CD1c-positive myeloid dendritic cell (primary cell): ENCODE data around the gene GPC2.
"Not testable (repeated sequence)": the region's sequence is repeated elsewhere in the genome, so short reads cannot be mapped to it uniquely, and the experiment has no call there.

Experiments
- DNase-seq: peaks from one replicate; pipeline ENCODE4 v3.0.0-alpha.2; 2016; ENCODE audit errors: extremely low spot score

Gene GPC2

DNA sequence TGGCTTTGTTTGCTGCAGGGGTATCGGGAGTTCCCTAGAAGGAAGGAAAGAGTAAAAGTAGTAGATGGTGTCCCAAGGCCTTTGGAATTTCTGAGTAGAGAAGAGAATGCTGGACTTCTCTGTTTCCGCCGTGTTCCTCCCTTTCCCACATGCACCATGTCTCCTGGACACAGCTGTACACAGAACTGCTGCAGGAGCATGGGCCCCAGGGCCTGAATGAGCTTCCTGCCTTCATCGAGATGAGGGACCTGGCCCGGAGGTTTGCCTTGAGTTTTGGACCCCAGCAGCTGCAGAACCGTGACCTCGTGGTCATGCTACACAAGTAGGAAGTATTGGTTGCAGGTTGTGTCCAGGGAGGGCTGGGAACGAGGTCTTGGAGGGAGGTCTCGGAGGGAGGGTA is 27.3 kb upstream of the GPC2 start:
- DNase-seq: no peak

DNA sequence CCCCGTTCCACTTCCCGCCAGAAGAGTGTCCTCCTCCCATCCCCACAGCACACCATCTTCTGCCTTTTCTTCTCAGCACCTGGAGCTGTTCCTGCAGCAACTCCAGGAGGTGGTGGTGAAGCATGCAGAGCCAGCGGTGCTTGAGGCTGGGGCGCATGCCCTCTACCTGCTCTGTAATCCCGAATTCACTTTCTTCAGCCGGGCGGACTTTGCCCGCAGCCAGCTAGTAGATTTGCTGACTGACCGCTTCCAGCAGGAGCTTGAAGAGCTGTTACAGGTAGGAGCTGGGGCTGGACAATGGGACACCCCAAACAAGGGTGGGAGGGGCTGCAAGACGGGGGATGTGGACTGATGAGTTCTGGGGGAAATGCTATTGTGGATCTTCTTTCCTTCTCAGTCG is 23.5 kb upstream of the GPC2 start:
- DNase-seq: no peak

GRCh38 chr7:100198266-100198665 is 21.1 kb upstream of the GPC2 start:
- no peak for DNase-seq

- DNase-seq: not testable (repeated sequence)
Measured at GRCh38 chr7:100195901-100196322, 18.7 kb upstream of the GPC2 start.

GRCh38 chr7:100195222-100195621 is 18.0 kb upstream of the GPC2 start:
- DNase-seq: no peak

- DNase-seq: no peak
Measured at GRCh38 chr7:100192969-100193368, 15.8 kb upstream of the GPC2 start.

GRCh38 chr7:100192281-100192862 is 15.2 kb upstream of the GPC2 start:
- not testable (repeated sequence) for DNase-seq

- peak; percentile 58 for DNase-seq
Measured at GRCh38 chr7:100191775-100192174, 14.6 kb upstream of the GPC2 start.

- DNase-seq: peak; percentile 56
Measured at GRCh38 chr7:100190048-100190711, 13.0 kb upstream of the GPC2 start.

GRCh38 chr7:100189061-100189460 is 11.9 kb upstream of the GPC2 start:
- DNase-seq: no peak

DNA sequence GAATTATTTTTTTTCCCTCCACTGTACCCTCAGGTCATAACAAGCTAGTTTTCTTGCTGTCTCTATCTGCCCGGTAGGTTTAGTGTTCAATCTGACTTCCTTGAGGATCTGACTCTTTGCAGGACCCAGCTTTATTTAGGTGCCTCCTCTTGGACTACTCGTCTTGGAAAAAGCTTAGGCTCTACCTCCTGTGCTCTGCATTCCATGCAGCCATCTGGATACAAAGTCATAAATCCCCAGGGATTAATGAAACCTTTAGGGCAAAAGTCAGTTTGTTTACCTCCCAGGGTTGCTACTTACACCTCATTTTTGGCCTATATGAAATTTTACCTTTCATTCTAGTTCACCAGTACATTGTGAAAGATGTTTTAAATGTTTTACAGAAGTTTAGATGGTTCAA is 8.5 kb upstream of the GPC2 start:
- DNase-seq: no peak

- DNase-seq: not testable (repeated sequence)
Measured at GRCh38 chr7:100183090-100183489, 5.9 kb upstream of the GPC2 start.

- DNase-seq: not testable (repeated sequence)
Measured at GRCh38 chr7:100182616-100183015, 5.4 kb upstream of the GPC2 start.

GRCh38 chr7:100180084-100180483 is 2.9 kb upstream of the GPC2 start:
- DNase-seq: not testable (repeated sequence)

- no peak for DNase-seq
Measured at GRCh38 chr7:100176096-100177044, 811 bp downstream of the GPC2 start.

- DNase-seq: no peak
Measured at GRCh38 chr7:100175296-100175935, 1.8 kb downstream of the GPC2 start.

- DNase-seq: no peak
Measured at GRCh38 chr7:100174582-100174981, 2.6 kb downstream of the GPC2 start.

DNA sequence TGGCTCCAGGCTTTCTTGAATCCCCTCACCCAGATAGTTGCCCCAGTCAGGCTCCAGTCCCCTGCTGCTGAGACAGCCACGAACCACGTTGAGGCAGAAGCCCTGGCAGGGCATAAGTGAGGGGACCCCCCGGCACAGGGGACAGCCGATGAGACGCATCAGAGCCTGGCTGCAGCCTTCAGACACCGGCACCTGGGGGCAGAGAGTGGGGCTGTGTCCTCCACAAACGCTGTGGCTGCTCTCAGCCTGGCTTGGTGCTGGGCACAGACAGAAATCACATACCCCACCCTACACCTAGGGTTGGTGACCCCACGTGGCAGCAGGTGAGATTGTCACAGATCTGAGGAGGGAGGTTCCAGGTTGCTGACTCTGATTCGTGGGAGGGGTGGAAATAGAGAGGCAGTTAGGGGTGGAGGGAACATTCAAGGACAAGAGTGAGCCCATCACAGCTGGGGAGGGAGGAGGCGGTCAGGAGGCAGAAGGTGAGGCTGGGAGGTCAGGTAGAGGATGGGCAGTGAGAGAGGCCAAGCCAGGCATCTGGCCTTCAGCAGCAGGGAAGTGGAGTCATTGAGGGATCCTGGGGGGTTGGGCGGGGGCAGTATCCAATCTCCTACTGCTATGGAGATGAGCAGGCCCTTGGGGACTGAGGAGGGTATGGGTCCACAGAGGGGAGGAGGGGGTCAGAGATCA is 3.2 kb downstream of the GPC2 start:
- DNase-seq: no peak

DNA sequence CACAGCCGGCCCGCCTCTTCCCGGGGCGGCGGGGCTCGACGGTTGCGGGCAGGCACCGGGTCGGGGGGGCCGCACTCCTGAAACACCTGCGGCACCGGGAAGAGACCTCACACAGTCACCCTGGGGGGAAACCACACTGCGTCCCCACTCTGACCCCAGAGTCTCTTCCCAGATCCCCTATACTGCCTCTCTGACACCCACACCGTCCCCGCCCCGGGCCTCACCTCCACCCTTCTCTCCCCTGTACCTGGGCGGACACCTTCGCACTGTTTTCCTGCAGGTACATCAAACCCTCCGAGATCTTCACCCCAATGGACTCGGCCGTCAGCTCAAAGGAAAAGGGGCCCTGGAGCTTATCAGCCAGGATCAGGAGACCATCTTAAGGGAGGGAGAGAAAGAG is 5.3 kb downstream of the GPC2 start:
- no peak for DNase-seq

GRCh38 chr7:100171087-100171681 is 6.0 kb downstream of the GPC2 start:
- no peak for DNase-seq
